Neuronal stem cell (in vitro differentiated cells): ENCODE results near the gene ALLC.

Experiments used
- DNase-seq: peaks from one replicate; pipeline ENCODE4 v3.0.0-alpha.2; 2013; ENCODE audit warnings: low spot score
- H2AFZ ChIP-seq: one replicate; pipeline ENCODE4 v1.6.1; 2013; ENCODE audit warnings: mild to moderate bottlenecking, low read length, inconsistent platforms
- H2AK5ac ChIP-seq: 2 replicates; pipeline ENCODE4 v1.6.1; 2013; ENCODE audit warnings: low read depth, mild to moderate bottlenecking, inconsistent platforms, low read length, moderate library complexity, mixed read lengths
- H2BK120ac ChIP-seq: 2 replicates; pipeline ENCODE4 v1.6.1; 2013; ENCODE audit warnings: low read depth, mild to moderate bottlenecking, inconsistent platforms, low read length, moderate library complexity, mixed read lengths
- H2BK12ac ChIP-seq: one replicate; pipeline ENCODE4 v1.6.1; 2013; ENCODE audit warnings: low read length, inconsistent platforms
- H2BK15ac ChIP-seq: 2 replicates; pipeline ENCODE4 v1.6.1; 2013; ENCODE audit warnings: mild to moderate bottlenecking, low read length, inconsistent platforms, mixed read lengths
- H2BK5ac ChIP-seq: one replicate; pipeline ENCODE4 v1.6.1; 2013; ENCODE audit warnings: inconsistent platforms, mild to moderate bottlenecking, low read length, moderate library complexity
- H3K14ac ChIP-seq: one replicate; pipeline ENCODE4 v1.6.1; 2013; ENCODE audit warnings: low read length, inconsistent platforms
- H3K18ac ChIP-seq: 2 replicates; pipeline ENCODE4 v1.6.1; 2013; ENCODE audit warnings: low read length, inconsistent platforms
- H3K23ac ChIP-seq: 2 replicates; pipeline ENCODE4 v1.6.1; 2013; ENCODE audit warnings: low read depth, mild to moderate bottlenecking, mixed read lengths, low read length, inconsistent platforms; ENCODE audit not compliant: poor library complexity
- H3K27ac ChIP-seq: replicated peaks from 3 replicates; pipeline ENCODE4 v1.5.1; 2013; ENCODE audit warnings: low read length, inconsistent platforms
- H3K27me3 ChIP-seq, 3 experiments: 2 replicates each; pipeline ENCODE4 v1.6.1; 2013; ENCODE audit warnings: low read length in 3 of 3, mild to moderate bottlenecking in 2 of 3, inconsistent platforms in 1 of 3, low read depth in 1 of 3, mixed read lengths in 1 of 3, moderate library complexity in 1 of 3; ENCODE audit not compliant: control insufficient read depth in 3 of 3, insufficient read depth in 3 of 3
- H3K36me3 ChIP-seq, 2 donors: replicated peaks in 1 of 2; 2 replicates each; pipeline ENCODE4 v1.6.1; 2013; ENCODE audit warnings: low read length in 2 of 2; ENCODE audit not compliant: control insufficient read depth in 2 of 2, insufficient read depth in 2 of 2
- H3K4ac ChIP-seq: 2 replicates; pipeline ENCODE4 v1.6.1; 2013; ENCODE audit warnings: inconsistent platforms, mild to moderate bottlenecking, low read length, moderate library complexity
- H3K4me1 ChIP-seq, 2 donors: 1 replicate in 1 of 2; 2 replicates in 1 of 2; pipeline ENCODE4 v1.6.1; 2013; ENCODE audit warnings: low read length in 2 of 2, low read depth in 1 of 2; ENCODE audit not compliant: control insufficient read depth in 2 of 2, insufficient read depth in 1 of 2
- H3K4me2 ChIP-seq: one replicate; pipeline ENCODE4 v1.6.1; 2013; ENCODE audit warnings: mild to moderate bottlenecking, low read length, inconsistent platforms; ENCODE audit not compliant: insufficient read depth, poor library complexity, severe bottlenecking
- H3K4me3 ChIP-seq, 2 donors: 2 replicates each; pipeline ENCODE4 v1.5.1; 2013; ENCODE audit warnings: low read length in 2 of 2, mild to moderate bottlenecking in 2 of 2, inconsistent platforms in 1 of 2, moderate library complexity in 1 of 2
- H3K79me1 ChIP-seq: one replicate; pipeline ENCODE4 v1.6.1; 2013; ENCODE audit warnings: low read depth, mild to moderate bottlenecking, inconsistent platforms, low read length, moderate library complexity
- H3K9ac ChIP-seq: one replicate; pipeline ENCODE4 v1.6.1; 2013; ENCODE audit warnings: mild to moderate bottlenecking, low read depth, low read length, inconsistent platforms; ENCODE audit not compliant: poor library complexity
- H3K9me3 ChIP-seq, 2 donors: replicated peaks in 1 of 2; 2 replicates each; pipeline versions ENCODE3 to v1.6.1; 2013; ENCODE audit warnings: low read length in 2 of 2, mild to moderate bottlenecking in 2 of 2, inconsistent platforms in 1 of 2, low read depth in 1 of 2, mixed read lengths in 1 of 2, moderate library complexity in 1 of 2; ENCODE audit not compliant: control insufficient read depth in 2 of 2, insufficient read depth in 1 of 2
- H4K8ac ChIP-seq: one replicate; pipeline ENCODE4 v1.6.1; 2013; ENCODE audit warnings: low read depth, mild to moderate bottlenecking, inconsistent platforms, low read length, moderate library complexity
- H4K91ac ChIP-seq: one replicate; pipeline ENCODE4 v1.6.1; 2013; ENCODE audit warnings: low read length, low read depth, mild to moderate bottlenecking, inconsistent platforms; ENCODE audit not compliant: poor library complexity
- WGBS, 2 donors: extraction: QIAGEN DNeasy Blood & Tissue Kit; methylation state at CpG; one replicate each; pipeline ENCODE4 v1.1.7; 2013; ENCODE audit warnings: missing lambda C conversion rate in 2 of 2, mixed read lengths in 1 of 2; ENCODE audit not compliant: insufficient read length in 2 of 2, insufficient replicate concordance in 1 of 2; ENCODE audit errors: extremely low coverage in 2 of 2; 5-methylcytosine and 5-hydroxymethylcytosine counted together

ALLC gene

GRCh38 chr2:3701071-3701470 is 43.1 kb downstream of the ALLC start:
- no peak overlapping the region for H4K8ac ChIP-seq
- H3K79me1 ChIP-seq, result no peaks in the 10 kb centered on the region
- no peak overlapping the region for H2AK5ac ChIP-seq
- H3K14ac ChIP-seq, result no peak overlapping the region
- H3K4ac ChIP-seq, result no peak overlapping the region
- no peak overlapping the region for H2BK5ac ChIP-seq
- H2BK15ac ChIP-seq, result no peak overlapping the region
- no peak overlapping the region for H2BK120ac ChIP-seq
- no peak overlapping the region for H3K9ac ChIP-seq
- H3K9me3 ChIP-seq, result peaks cover 0 to 11% of the 10 kb centered on the region in 2 donors
- no peak overlapping the region for H3K18ac ChIP-seq
- no peak overlapping the region for H4K91ac ChIP-seq
- peaks cover 0 to 4% of the 10 kb centered on the region in 2 donors for H3K4me1 ChIP-seq
- no peak overlapping the region for H3K23ac ChIP-seq
- H3K4me3 ChIP-seq, result no peak overlapping the region
- no peak overlapping the region for H3K27ac ChIP-seq
- H2BK12ac ChIP-seq, result no peak overlapping the region
- no peak overlapping the region for H3K4me2 ChIP-seq
- no peak overlapping the region for H2AFZ ChIP-seq
- DNase-seq, result no peak
- H3K36me3 ChIP-seq, result no peaks in the 10 kb centered on the region
- WGBS, 2 donors, result no CpG with 5 or more reads among the region's 5 CpGs
- peaks cover 0 to 7% (median 3%) of the 10 kb centered on the region in 3 experiments for H3K27me3 ChIP-seq

GRCh38 chr2:3703236-3703756 is 45.3 kb downstream of the ALLC start, which contains the start of gene DCDC2C:
DCDC2C (plus strand) TSS chr2:3703575; CDS start chr2:3703752, 177 bp downstream.
- peaks cover 0 to 11% of the 10 kb centered on the region in 2 donors for H3K9me3 ChIP-seq
- H2BK120ac ChIP-seq, result peak within 1 kb of the TSS; percentile 54
- no peak within 1 kb of the TSS for H4K91ac ChIP-seq
- H2AFZ ChIP-seq, result no peak within 1 kb of the TSS
- no peak within 1 kb of the TSS for H3K27ac ChIP-seq
- H3K4ac ChIP-seq, result no peak within 1 kb of the TSS
- peak within 1 kb of the TSS; percentile 91 for H2AK5ac ChIP-seq
- peak within 1 kb of the TSS; percentile 66 for H3K9ac ChIP-seq
- DNase-seq, result no peak
- peaks cover 4 to 5% of the 10 kb centered on the region in 2 donors for H3K4me1 ChIP-seq
- H3K36me3 ChIP-seq, result no peaks in the 10 kb centered on the region
- no peak within 1 kb of the TSS for H3K23ac ChIP-seq
- H3K4me2 ChIP-seq, result peak within 1 kb of the TSS; percentile 15
- no peak within 1 kb of the TSS for H2BK5ac ChIP-seq
- H4K8ac ChIP-seq, result peak within 1 kb of the TSS; percentile 88
- H3K4me3 ChIP-seq, result no peak within 1 kb of the TSS
- peak within 1 kb of the TSS; percentile 46 for H2BK12ac ChIP-seq
- peaks cover 0 to 23% (median 3%) of the 10 kb centered on the region in 3 experiments for H3K27me3 ChIP-seq
- no peaks in the 10 kb centered on the region for H3K79me1 ChIP-seq
- H3K14ac ChIP-seq, result no peak within 1 kb of the TSS
- peak within 1 kb of the TSS; percentile 79 for H3K18ac ChIP-seq
- H2BK15ac ChIP-seq, result no peak within 1 kb of the TSS
- no CpG with 5 or more reads among the region's 60 CpGs for WGBS, 2 donors

DNA sequence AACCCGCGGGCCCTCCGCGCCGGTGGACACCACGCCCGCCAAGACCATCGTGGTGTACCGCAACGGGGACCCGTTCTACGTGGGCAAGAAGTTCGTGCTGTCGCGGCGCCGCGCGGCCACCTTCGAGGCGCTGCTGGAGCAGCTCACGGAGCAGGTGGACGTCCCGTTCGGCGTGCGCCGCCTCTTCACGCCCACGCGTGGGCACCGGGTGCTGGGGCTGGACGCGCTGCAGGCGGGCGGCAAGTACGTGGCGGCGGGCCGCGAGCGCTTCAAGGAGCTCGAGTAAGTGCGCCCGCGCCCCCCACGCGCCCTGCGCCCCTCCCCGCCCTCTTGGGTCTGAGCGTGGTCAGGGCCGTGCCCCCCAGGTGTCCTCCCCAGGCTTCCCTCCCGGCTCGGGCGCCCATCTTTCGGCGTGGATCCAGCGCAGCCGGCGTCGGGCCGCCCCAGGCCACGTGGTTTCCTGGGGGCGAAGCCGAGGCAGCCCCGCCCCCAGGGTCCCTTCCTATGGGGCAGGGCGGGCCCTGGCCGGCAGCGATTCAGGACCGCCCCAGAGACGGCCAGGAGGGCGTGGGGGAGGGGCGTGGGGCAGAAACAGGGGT is 45.9 kb downstream of the ALLC start:
- H3K79me1 ChIP-seq, result no peaks in the 10 kb centered on the region
- no peak overlapping the region for H2BK5ac ChIP-seq
- peaks cover 0 to 11% of the 10 kb centered on the region in 2 donors for H3K9me3 ChIP-seq
- H3K4ac ChIP-seq, result no peak overlapping the region
- peak overlapping the region; percentile 91 for H2AK5ac ChIP-seq
- H3K23ac ChIP-seq, result no peak overlapping the region
- no peak overlapping the region for H4K91ac ChIP-seq
- no CpG with 5 or more reads among the region's 73 CpGs for WGBS, 2 donors
- DNase-seq, result no peak
- peak overlapping the region; percentile 88 for H4K8ac ChIP-seq
- no peak overlapping the region for H2BK15ac ChIP-seq
- peak overlapping the region; percentile 79 for H3K18ac ChIP-seq
- peaks cover 4 to 5% of the 10 kb centered on the region in 2 donors for H3K4me1 ChIP-seq
- H3K27ac ChIP-seq, result no peak overlapping the region
- peak overlapping the region; percentile 46 for H2BK12ac ChIP-seq
- H3K14ac ChIP-seq, result no peak overlapping the region
- no peak overlapping the region for H3K4me3 ChIP-seq
- H3K9ac ChIP-seq, result peak overlapping the region; percentile 66
- peak overlapping the region; percentile 54 for H2BK120ac ChIP-seq
- peak overlapping the region; percentile 14 for H3K4me2 ChIP-seq
- H3K27me3 ChIP-seq, result peaks cover 0 to 26% (median 3%) of the 10 kb centered on the region in 3 experiments
- no peaks in the 10 kb centered on the region for H3K36me3 ChIP-seq
- no peak overlapping the region for H2AFZ ChIP-seq

DNA sequence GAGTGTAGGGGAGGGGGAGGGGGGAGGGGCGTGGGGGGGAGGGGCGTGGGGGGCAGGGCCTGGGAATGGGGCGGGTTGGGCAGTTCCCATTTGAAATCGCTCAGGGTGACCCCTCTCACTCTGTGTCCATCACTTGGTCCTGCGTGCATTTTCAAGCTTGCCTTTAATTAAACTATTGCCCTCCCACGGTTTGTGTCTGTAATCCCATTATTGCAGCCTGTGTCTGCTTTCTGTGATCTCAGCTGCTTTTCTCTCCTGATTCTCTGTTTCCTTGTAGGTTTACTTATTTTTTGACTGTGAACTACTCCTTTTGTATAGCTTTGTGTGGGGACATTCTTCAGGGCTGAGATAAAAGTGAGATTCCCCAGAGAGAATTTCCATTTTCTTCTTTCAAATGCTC is 46.7 kb downstream of the ALLC start:
- peak; percentile 9 for DNase-seq
- Histone ChIP-seq H3K27ac (no peak overlapping the region), H2BK15ac (no peak overlapping the region), H3K36me3 (no peaks in the 10 kb centered on the region), H3K18ac (no peak overlapping the region), H2AFZ (no peak overlapping the region), H3K9me3 (peaks cover 0 to 11% of the 10 kb centered on the region in 2 donors), H2AK5ac (no peak overlapping the region), H2BK5ac (no peak overlapping the region), H3K4me2 (no peak overlapping the region), H3K4ac (no peak overlapping the region), H3K14ac (no peak overlapping the region), H3K79me1 (no peaks in the 10 kb centered on the region), H3K9ac (no peak overlapping the region), H3K23ac (no peak overlapping the region), H2BK120ac (no peak overlapping the region), H3K27me3 (peaks cover 0 to 26% (median 3%) of the 10 kb centered on the region in 3 experiments), H2BK12ac (no peak overlapping the region), H3K4me1 (peaks cover 4 to 5% of the 10 kb centered on the region in 2 donors), H4K8ac (no peak overlapping the region), H4K91ac (no peak overlapping the region), H3K4me3 (no peak overlapping the region)
- no CpG with 5 or more reads among the region's 6 CpGs for WGBS, 2 donors
